Peyer's patch (tissue), 4 donors: Measurements from ENCODE around the gene MBD4.
"Not testable (repeated sequence)": the region's sequence is repeated elsewhere in the genome, so short reads cannot be mapped to it uniquely, and the experiment has no call there.

Experiments
- POLR2A ChIP-seq, 2 donors: fragments of 450-650 bp; IDR thresholded peaks; one replicate each; pipeline ENCODE4 v1.5.1; 2017; ENCODE audit warnings: antibody characterized with exemption in 2 of 2, mild to moderate bottlenecking in 2 of 2, moderate library complexity in 2 of 2
- TF ChIP-seq, protein P1 (sequence below), 6 experiments: fragments of 450-650 bp in 4 of 6; fragments of 200-600 bp in 2 of 6; sonication (generic) in 1 of 6; IDR thresholded peaks; one replicate each; pipeline ENCODE4 v1.5.1; 2017 to 2019; ENCODE audit warnings: antibody characterized with exemption in 6 of 6, mild to moderate bottlenecking in 3 of 6, moderate library complexity in 1 of 6

DNA sequence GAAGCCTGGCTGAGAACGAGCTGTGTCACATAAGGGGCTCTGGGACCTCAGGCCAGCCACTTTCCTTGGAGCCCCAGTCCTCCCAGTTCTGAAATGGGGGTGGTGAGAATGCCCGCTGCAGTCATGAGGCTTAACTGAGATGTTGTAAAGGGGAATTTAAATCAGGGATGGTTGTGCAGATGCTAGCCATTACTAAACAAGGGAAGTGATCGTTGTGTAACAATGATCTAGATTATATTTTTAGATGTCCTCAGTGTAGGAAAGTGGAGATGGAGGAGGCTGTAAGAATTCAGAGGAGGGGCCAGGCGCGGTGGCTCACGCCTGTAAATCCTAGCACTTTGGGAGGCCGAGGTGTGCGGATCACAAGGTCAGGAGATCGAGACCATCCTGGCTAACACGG, 49.5 kb upstream of the MBD4 start:
- TF ChIP-seq, protein P1, sequence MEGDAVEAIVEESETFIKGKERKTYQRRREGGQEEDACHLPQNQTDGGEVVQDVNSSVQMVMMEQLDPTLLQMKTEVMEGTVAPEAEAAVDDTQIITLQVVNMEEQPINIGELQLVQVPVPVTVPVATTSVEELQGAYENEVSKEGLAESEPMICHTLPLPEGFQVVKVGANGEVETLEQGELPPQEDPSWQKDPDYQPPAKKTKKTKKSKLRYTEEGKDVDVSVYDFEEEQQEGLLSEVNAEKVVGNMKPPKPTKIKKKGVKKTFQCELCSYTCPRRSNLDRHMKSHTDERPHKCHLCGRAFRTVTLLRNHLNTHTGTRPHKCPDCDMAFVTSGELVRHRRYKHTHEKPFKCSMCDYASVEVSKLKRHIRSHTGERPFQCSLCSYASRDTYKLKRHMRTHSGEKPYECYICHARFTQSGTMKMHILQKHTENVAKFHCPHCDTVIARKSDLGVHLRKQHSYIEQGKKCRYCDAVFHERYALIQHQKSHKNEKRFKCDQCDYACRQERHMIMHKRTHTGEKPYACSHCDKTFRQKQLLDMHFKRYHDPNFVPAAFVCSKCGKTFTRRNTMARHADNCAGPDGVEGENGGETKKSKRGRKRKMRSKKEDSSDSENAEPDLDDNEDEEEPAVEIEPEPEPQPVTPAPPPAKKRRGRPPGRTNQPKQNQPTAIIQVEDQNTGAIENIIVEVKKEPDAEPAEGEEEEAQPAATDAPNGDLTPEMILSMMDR (IDR thresholded peaks at IDR 0.05): not testable (repeated sequence)
- not testable (repeated sequence) for TF ChIP-seq POLR2A (IDR thresholded peaks at IDR 0.05)
